ENCODE data around the gene TJP3. TPM values are rescaled to one million over a fixed set of nuclear protein-coding genes. Genes with fewer than 3 reads are reported as not detected.

The TJP3 gene
- total RNA-seq, 1 donor from 2014 or later: not detected

Other genes starting within 250 kb of the TJP3 start
- 0.33 TPM in 1 of 2 replicates, not detected in the other for gene SMIM24, start 227.9 kb upstream of the TJP3 start, total RNA-seq
- not detected in 2 replicates for gene SMIM44, start 224.9 kb upstream of the TJP3 start, total RNA-seq
- gene DOHH, start 207.7 kb upstream of the TJP3 start, total RNA-seq: 21.5 and 24.4 TPM in 2 replicates
- 37.3 and 38.7 TPM in 2 replicates for gene FZR1, start 202.1 kb upstream of the TJP3 start, total RNA-seq
- gene TEKTIP1, start 169.2 kb upstream of the TJP3 start, total RNA-seq: 1.4 and 2.2 TPM in 2 replicates
- gene MFSD12, start 150.8 kb upstream of the TJP3 start, total RNA-seq: 119 and 124 TPM in 2 replicates
- gene HMG20B, start 135.4 kb upstream of the TJP3 start, total RNA-seq: 53.7 and 59.3 TPM in 2 replicates
- gene GIPC3, start 122.9 kb upstream of the TJP3 start, total RNA-seq: 0.36 and 0.37 TPM in 2 replicates
- 0.42 and 0.50 TPM in 2 replicates for gene TBXA2R, start 101.5 kb upstream of the TJP3 start, total RNA-seq
- 37.4 and 39.6 TPM in 2 replicates for gene CACTIN, start 81.6 kb upstream of the TJP3 start, total RNA-seq
- 21.4 and 22.5 TPM in 2 replicates for gene PIP5K1C, start 7.9 kb upstream of the TJP3 start, total RNA-seq
- 41.5 and 48.7 TPM in 2 replicates for gene APBA3, start 53.3 kb downstream of the TJP3 start, total RNA-seq
- 91.4 and 96.6 TPM in 2 replicates for gene MRPL54, start 54.3 kb downstream of the TJP3 start, total RNA-seq
- gene RAX2, start 63.8 kb downstream of the TJP3 start, total RNA-seq: not detected in 2 replicates
- 31.6 and 32.3 TPM in 2 replicates for gene MATK, start 78.0 kb downstream of the TJP3 start, total RNA-seq
- gene ZFR2, start 160.7 kb downstream of the TJP3 start, total RNA-seq: not detected in 2 replicates
- not detected in 2 replicates for gene ATCAY, start 172.3 kb downstream of the TJP3 start, total RNA-seq
- gene NMRK2, start 224.7 kb downstream of the TJP3 start, total RNA-seq: not detected in 2 replicates

All from activated CD4-positive, alpha-beta T cell treated with anti-CD3 and anti-CD28 coated beads, Interleukin-2, amount 10 ng/mL, durations not matched to agents 24 days and 14 days (primary cell).